Stimulated activated CD8-positive, alpha-beta memory T cell treated with anti-CD3 and anti-CD28 coated beads, Interleukin-2, amount 100 ng/mL, for 1 hour (primary cell): ENCODE data around the gene PLCG2.
"Not testable (repeated sequence)": the region's sequence is repeated elsewhere in the genome, so short reads cannot be mapped to it uniquely, and the experiment has no call there.

Source experiments
- DNase-seq, 2 donors: peaks; one replicate each; pipeline ENCODE4 v3.0.0-alpha.2; 2020; ENCODE audit warnings: low read depth in 2 of 2

Gene PLCG2

DNA sequence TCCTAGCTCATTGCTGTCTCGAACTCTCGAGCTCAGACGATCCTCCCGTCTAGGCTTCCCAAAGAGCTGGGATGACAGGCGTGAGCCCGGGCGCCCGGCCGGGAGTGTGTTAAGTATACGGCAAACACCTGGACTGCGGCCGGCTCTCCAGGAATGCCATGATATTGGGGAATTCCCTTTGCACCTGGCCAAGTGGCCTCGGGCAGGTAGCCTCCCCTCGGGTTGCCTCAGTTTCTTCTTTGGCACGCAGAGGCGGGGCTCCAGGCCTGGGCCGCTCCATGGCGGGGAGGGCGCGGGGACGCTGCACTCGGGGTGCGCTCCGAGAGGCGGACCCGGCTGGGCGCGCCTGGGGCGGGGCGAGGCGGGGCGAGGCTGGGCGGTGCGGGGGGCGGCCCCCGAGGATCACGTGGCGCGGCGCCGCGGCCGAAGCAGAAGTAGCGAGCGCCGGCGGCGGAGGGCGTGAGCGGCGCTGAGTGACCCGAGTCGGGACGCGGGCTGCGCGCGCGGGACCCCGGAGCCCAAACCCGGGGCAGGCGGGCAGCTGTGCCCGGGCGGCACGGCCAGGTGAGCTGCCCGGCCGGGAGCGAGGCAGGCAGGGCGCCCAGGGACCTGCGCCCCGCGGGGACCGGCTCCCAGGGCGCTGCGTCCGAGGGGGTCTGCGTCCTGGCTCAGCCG is at the start of gene PLCG2:
TSS of gene PLCG2 (plus strand) at position 431 of the 675 bp plus-strand sequence. CDS start 6,699 bp downstream, outside the sequence.
- peak; percentile 51 to 54 for DNase-seq

DNA sequence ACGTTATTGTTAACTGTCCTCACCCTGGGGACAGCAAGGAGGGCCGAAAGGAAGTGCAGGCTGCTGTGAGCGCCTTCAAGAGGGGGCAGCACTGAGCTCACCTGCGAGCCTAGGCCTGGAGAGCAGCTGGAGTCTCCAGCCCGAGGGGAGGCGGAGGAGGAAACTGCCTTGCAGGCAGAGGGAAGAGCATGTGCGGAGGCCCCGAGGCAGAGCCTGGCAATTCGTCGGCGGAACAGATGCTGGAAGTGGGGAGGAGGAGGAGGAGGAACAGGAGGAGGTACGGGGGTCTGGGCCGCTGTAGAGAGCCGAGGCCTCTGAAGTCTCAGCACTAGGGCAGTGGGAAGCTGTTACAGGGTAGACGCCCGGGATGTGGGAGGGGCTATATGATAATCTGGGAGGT is 49.6 kb upstream of the PLCG2 start:
- no peak for DNase-seq

DNA sequence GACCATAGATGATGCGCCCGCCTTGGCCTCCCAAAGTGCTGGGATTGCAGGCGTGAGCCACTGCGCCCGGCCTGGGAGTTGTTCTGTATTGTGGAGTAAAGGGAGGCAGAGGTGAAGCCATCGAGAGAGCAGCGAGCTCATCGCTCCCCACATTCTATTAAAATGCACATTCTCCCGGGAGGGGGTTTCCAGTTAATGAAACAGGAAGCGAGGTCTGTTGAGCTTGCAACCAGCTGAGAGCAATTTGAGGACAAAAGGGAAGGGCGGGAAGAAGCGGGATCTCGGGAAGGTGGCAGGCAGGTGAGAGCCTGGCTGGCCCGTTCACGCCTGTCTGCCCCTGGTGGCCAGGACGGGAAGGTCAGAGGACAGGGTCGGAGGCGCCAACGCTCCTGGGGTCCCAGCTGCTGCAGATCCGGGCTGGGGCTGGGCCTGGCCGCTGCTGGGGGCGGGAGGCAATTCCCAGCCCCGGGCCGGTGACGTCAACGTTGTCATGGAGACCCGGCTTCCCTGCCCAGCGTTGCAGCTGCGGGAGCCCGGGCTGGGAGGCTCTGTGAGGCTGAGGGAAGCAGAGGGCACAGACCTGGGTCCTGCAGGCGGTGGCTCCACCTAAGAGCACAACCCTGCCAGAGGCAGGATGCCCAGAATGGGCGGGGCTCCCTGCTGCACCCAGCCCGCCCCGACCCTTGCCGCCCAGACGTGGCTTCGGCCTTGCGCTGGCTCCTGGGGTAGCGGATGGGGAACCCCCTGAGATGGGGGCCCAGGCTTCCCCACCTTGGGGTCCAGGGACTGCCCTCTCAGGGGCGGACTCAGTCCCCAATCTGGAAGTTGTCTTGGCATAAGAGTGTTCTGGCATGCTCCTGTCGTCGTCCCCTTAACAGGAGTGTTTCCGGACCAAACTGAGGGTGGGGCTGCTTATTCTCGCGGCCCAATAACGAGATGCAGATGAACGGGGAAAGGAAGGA is 48.7 kb upstream of the PLCG2 start:
- peak in 1 of 2 donors; percentile 27 for DNase-seq

DNA sequence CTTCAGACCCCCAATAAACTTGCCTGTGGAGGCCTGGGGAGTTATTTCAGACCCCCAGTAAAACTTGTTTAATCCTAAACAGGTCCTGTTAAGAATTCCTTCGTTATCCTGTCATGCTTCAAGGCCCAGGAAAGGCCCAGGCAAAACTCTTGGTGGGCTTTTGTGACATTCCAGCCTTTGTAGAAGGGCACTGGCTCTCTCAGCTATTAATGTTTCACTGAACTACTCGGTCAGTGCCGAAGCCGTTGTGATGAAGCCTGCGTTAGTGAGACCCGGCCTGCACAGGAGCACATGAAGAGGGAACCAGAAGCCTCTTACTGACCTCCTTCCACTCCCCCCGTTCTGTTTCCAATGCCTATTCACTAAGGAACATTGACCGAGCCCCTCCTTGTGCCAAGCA is 47.4 kb upstream of the PLCG2 start:
- DNase-seq = no peak

DNA sequence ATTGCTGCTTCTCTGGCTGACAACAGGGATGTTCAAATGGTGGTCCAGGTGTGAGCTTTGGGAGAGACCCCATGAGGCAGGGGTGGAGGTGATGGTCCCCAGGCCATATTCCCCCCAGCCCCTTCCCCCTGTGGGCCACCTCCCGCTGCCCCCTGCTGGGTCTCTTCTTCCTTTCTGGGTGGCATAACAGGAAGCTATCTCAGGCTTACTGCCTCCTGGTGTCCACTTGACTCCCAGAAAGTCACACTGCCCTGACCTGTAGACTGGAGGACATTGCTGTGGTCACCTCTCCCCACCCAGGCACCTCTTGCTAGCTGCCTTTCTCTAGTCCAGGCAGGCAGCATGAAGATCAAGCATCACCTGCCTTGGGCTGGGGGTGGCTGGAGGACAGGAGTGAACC is 46.4 kb upstream of the PLCG2 start:
- no peak for DNase-seq

DNA sequence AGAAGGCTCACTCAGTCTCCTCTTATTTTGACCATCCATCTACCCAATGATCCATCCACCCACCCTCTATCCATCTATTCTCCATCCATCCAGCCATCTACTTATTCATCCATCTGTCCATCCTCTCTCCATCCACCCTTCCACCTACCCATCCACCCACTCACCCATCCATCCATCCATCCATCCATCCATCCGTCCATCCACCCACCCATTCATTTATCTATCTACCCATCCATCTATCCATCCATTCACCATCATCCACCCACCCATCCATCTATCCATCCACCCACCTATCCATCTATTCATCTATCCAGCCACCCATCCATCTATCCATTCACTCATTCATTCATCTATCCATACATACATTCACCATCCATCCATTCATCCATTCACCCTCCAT is 45.8 kb upstream of the PLCG2 start:
- DNase-seq = no peak

DNA sequence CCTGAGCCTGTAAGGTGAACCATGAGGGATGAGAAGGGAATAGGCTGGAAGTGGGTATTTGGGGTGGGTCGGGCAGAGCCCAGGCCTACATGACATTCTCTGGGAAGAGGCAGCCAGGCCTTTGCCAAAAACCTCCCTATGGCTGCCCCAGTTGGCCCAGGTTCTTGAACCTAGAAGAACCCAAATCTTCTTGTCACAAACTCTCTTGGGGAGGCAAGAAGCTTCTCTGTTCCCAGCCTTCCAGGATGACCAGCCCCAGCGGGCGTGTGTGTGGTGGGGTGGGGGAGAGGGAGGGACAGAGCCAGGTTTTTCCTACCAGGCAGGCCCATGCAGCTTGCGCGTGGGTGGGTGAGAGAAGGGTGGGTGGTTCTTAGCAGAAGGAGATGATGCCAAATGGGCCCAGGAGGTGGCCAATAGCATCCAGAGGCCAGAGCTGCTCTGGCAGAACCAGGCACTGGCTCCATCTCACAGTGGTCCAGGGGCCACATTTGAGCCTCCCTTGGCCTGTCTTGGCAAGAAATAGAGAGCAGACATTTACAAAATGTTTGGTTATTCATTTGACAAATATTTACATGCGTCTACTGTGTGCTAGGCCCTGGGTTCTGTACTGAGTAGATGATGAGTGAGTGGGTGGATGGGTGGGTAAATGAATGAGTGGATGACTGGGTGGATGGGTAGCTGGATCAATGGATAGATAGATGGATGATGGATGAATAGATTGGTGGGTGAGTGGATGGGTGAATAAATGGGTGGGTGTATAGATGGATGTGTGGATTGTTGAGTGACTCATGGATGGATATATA is 44.3 kb upstream of the PLCG2 start:
- DNase-seq = no peak

DNA sequence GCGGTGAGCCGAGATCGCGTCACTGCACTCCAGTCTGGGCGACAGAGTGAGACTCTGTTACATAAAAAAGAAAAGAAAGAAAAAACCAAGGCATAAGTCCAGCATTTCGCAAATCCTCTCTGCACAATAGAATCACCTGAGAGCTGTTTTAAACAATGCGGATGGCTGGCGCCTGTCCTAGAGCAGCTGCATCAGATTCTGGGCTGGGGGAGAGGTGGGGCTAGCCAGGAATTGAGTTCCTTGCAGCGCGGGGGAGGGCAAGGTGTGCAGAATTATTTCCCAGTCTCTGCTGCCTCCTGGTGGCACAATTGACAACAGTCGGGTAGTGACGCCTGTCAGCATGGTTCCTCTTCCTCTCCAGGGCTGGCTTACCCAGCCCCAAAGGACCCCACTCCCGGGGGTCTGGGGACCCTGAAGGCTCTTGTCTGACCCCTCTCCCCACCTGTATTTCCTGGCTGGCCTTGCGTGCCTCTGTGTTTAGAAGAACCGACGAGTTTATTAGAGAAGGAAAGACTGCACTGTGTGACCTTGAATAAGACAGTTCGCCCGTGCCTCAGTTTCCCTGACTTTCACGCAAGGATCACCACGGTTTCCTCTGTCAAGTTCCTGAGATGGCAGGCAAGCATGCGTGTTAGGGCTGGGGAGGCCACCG is 41.1 kb upstream of the PLCG2 start:
- peak; percentile 71 to 78 for DNase-seq

DNA sequence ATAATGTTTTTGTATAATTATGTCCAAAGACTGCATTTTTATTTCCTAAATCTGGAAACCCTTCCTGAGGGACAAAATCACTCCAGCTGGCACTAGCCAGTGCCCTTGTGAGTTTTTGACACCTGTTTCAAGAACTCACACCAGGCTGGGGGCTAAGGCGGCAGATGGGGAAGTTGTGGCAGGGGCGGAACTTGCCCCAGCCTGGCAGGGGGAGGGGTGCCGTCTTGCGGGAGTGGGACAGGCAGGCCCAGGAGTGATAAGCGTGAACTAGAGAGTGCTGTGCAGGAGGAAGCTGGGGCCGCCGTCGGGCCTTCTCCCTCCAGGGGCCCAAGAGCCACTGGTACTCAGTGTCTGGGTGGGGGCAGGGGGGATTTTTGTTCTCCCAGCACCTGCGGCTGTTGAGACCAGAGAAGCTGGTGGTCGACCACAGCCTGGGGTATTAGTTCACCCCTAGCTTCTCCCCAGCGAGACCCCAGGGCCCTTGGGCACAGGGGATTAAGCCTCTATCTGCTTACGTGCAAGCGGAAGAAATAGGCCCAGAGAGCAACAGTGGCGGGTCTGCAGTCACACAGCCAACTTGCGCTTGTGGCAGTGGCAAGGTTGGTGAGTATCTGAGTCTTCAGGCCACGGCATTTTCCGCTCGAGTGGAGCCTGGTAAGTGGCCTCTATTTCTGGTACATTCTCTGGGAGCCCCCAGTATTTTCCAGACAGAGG is 40.2 kb upstream of the PLCG2 start:
- no peak for DNase-seq

DNA sequence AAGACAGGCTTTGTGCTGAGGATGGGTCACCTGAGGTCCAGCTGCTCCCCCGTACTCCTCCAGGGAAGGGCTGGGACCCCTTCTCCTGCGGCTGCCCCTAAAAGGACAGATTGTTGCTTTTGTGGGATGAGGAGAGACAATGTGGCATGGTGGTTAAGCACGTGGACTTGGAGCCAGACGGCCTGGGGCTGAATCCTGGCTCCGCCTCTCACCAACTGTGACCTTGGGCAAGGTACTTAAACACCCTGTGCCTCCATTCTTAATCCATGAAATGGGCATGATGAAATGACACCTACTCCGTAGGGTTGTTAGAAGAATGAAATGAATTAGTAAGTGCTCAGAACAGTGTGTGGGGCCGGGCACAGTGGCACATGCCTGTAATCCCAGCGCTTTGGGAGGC is 39.6 kb upstream of the PLCG2 start:
- no peak for DNase-seq

DNA sequence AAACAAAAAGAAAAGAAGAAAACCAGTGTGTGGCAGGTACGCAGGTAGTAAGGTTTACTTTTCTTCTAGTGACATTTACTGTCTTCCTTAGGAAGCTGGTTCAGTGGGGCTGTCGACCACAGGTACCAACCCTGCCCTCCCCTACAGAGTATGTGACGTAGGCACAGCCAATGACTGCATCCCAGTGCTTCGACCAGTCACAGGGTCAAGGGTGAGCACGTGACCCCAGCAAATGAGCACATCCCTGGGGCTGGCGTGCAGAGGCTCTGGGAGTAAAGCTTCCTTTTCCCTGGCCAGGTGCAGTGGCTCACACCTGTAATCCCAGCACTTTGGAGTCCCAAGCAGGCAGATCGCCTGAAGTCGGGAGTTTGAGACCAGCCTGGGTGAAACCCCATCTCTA is 38.9 kb upstream of the PLCG2 start:
- DNase-seq = no peak

DNA sequence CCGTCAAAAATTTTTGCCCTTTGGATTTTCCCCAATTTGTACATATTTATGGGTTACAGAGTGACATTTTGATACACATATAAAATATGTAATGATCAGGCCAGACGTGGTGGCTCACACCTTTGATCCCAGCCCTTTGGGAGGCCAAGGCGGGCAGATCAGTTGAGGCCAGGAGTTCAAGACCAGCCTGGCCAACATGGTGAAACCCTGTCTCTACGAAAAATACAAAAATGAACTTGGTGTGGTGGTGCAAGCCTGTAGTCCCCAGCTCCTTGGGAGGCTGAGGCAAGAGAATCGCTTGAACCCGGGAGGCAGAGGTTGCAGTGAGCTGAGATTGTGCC is 37.7 kb upstream of the PLCG2 start:
- DNase-seq = not testable (repeated sequence)

DNA sequence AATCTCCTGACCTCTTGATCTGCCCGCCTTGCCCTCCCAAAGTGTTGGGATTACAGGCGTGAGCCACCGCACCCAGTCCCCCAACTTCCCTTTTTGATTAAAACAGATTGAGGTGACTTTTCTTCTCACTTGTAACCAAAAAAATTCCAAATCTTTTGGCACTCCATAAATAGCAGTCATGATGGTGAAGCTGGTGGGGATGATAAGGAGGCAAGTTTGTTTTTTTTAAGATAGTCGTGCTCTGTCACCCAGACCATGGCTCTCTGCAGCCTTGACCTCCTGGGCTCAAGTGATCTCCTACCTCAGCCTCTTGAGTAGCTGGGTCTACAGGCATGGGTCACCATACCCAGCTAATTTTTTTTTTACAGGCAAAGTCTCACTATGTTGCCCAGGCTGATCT is 34.7 kb upstream of the PLCG2 start:
- no peak for DNase-seq

DNA sequence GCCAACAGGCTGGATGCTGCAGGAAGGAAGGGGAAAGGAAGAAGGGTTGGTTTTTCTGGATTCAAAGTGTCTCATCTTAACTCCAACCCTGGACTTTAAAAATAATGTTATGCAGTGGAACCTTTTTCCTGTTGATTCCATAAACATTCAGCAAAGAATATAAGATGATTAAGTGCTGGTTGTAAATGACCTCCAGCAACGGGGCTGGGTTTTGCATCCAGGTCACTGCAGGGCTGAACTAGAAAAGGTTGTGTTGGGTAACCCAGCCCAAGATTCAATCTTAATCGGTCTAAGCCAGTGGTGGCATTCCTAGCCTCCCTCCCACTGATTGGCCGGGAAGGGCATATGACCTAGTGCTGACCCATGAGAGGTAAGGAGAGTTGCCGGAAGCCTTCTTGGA is 34.2 kb upstream of the PLCG2 start:
- DNase-seq = no peak

DNA sequence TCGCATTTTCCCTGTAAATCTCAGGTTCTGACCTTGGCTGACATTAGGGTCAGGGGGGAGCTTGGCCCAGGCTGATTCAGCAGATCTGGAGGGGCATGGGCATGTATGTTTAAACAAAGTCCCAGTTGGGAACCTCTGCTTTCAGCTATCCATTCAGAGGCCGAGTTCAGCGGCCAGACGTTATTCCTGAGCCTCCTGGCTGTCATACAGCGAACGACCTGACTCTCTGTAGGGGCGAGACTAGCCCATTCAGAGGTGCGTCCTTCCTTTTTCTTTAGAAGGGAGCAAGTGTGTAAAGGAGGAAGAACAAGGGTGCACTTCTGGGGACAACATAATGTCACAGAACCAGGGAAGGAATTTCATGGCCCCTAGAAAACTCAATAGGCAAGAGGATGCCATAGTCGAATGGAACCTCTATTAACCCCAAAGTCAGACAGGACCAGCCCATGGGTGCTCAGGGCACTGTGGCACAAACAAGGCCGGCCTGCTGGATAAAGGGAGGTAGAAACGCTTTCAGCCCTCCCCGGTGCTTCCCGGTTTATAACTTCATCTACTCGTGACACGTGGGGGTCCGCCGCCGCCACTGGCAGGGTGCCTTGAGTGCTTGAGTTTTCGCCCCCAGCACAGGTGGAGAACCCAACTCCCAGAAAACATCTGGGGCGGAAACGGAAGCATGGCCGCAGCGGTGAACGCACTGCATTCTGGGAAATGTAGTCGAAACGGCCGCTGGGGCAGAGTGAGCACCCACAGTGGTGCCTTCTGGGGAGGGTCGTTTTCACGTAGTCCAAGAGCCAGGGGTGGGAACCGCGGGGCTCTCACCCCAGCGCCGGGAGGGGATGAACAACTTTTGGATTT is 33.2 kb upstream of the PLCG2 start:
- peak; percentile 49 to 60 for DNase-seq

DNA sequence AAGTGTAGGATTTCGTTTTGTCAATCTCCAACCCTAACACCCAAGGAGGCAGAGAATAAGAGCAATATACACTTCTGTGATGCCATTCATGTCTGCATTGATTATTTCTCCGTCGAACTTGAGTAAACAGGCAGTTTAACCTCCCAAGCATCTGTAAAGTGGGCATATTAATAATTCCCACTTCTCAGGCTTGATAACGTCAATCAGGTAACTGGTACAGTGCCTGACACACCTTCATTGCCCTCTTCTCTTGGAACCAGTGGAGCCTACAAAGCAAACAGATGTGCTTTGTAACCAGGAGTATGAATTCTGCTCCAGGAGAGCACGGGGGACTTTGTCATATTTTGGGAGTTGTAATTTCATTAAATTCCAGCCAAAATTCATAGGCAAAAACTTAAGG is 32.5 kb upstream of the PLCG2 start:
- no peak for DNase-seq

DNA sequence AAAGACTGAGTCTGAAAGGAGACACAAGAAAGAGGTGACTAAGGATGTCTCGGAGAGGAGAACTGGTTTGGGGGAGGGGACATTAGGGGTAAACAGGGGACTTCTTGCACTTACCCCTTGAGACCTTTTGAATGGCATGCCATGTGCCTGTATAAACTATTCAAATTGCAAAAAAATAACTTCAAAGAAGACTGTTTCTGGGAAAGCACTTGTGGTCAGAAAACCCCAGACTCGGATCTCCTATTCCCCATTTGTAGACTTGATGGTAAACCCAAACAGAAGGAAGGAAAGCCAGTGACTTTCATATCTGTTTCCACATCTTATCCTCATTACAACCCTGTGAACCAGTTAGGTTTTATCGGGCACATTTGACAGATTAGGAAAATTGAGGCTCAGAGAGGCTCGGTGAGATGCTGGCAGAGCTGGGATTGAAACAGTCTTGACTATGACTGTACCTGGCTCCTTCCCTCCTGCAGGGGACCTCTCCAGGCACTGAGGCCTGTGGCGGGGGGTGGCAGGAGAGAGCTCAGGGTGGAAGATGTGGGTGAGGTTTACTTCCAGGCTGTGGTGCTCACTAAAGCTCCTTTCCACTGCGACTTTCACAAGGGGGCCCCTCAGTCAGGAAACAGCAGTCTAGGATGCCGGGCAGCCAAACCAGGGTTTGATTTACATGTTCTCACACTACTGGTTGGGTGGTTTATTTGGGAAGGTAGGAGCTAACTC is 30.5 kb upstream of the PLCG2 start:
- DNase-seq = no peak

DNA sequence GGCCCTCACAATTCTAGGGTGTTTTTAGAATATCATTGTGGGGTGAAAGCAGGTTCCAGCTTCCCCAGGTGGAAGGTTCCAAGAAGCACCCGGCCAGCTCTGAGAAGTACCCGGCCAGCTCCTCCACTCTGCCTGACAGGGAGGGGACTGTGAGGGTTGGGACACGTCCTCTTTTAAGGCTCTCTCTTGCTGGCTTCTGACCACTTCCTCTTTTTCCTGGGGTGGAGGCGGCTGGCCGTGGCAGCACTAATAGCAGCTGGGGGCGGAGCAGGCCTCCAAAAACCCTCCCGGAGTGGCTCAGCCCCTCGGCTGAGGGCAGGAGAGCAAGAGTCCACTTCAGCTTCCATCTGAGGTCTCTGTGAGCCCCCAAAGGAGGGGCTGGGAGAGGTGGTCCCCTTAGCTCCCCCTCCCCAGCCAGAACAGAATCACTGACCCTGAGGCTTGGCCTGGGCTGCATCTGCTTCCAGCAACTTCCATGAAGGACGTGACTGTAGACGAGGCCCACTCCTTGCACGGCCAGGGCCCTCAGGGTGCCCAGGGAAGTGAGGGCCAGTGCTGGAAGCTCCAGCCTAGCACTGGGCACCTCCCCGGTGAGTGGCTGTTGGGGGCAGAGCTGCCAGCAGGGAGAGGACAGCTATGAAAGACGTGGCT is 26.7 kb upstream of the PLCG2 start:
- DNase-seq = no peak

DNA sequence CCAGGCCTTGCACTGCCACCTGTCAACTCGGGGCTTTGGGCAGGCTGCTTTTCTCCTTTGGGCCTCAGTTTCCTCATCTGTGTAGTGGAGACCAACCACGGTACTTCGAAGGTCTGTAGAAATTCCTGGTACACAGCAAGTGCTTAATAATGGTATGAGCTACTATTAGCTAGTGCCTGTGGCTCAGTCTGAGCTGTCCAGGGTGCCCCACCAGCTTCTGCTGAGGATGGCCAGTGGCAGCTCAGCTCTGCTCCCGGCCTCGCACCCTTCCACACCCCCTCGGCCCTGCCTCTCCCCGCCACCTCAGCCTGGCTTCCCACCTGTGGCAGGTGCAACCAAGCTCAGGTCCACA is 26.2 kb upstream of the PLCG2 start:
- no peak for DNase-seq
